HG03139 (cell line): ENCODE results near the gene ACOD1.
"Not testable (repeated sequence)": the region's sequence is repeated elsewhere in the genome, so short reads cannot be mapped to it uniquely, and the experiment has no call there.

Experiments
- ATAC-seq: cut with Tn5 transposase; IDR thresholded peaks from one replicate; pipeline ENCODE4 v1.9.1; 2021; ENCODE audit not compliant: unreplicated experiment

ACOD1 gene

DNA sequence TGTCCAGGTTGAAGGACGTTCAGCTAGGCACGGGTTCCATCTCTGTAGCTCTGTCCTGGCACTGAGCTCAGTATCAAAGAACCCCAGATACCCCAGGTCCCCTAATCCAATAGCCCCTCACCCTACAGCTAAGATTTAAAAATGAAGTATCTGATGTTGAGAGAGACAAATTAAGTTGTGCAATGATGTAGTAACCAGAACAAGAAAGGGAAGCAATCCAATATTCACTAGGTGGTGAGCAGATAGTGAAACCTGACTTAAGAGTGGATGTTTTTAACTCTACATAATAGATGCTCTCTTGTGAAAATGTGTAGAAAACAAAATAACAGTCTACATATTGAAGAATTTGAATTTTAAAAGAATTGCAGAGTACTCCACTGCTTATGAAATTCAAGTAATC is 1.8 kb downstream of the ACOD1 start:
- no peak for ATAC-seq

DNA sequence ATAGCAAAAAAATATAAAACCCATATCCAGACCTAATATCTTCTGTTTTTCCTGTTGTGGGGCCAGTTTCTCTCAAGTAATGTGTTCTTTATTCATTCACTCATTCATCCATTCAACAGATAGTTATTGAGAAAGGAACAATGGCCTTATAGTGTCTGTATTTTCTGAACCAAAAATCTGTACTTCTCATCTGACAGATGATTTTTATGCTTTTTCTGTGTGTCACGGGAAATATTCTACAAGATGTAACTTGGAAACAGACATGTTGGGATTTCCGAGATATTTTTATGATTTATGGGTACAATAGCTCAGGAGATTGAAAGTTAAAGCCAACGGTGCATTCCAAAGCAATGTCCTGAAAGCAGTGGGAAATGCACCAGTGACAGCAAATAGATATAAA is 5.7 kb downstream of the ACOD1 start:
- ATAC-seq, result no peak

DNA sequence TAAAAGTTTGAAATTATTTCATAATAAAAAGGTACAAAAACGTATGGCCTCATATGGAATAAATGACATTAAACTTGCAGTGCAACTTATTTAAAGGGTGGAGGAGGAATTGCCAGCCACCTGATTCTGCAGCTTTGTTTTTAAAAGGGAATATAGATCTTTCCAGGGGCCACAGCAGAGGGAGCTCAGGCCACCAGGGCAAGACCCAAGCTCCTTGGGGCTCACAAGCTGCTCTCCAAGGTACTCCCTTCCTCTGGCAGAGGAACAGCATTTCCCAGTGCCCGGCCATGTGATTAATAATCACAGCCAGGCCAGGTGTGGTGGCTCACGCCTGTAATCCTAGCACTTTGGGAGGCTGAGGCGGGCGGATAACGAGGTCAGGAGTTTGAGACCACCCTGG is 6.2 kb downstream of the ACOD1 start:
- ATAC-seq, result no peak

DNA sequence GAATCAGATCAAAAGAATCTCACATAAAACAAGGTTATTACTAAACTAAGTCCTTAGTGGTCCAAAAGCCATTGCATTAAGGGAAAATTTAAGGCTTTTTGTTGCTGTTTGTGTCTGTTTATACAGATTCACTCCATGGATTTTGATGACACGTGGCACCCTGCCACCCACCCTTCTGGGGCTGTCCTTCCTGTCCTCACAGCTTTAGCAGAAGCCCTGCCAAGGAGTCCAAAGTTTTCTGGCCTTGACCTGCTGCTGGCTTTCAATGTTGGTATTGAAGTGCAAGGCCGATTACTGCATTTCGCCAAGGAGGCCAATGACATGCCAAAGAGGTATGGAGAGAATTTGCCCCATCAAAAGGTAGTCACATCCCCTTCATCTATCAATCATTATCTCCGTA is 6.9 kb downstream of the ACOD1 start:
- no peak for ATAC-seq

DNA sequence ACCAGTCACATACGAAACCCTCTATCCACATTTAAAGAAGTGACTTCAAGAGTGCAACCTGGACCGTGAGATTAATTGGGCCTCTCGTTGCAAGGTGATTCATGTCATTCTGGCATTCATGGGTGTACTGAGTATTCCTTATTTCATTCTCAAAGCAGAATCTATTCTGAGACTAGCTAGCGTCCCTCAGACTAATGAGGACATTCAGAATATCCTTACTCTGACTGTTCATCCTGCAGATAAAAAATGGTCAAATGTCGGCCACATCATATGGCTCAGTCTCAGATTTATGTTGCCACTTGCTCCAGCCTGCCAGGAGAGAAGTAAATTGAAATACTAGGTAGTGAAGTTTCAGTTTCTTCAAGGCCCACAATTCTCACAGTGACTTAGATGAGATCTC is 7.3 kb downstream of the ACOD1 start:
- ATAC-seq, result no peak

DNA sequence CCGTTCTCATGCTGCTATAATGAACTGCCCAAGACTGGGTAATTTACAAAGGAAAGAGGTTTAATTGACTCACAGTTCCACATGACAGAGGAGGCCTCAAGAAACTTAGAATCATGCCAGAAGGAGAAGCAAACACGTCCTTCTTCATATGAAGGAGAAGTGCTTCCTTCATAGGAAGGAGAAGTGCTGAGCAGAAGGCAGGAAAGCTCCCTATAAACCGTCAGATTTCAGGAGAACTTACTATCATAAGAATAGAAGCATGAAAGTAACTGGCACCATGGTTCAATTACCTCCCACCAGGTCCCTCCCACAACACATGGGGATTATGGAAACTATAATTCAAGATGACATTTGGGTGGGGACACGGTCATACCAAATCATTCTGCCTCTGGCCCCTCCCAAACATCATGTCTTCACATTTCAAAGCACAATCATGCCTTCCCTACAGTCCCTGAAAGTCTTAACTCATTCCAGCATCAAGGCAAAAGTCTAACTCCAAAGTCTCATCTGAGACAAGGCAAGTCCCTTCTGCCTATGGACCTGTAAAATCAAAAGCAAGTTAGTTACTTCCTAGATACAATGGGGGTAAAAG is 10.6 kb downstream of the ACOD1 start:
- ATAC-seq, result no peak

DNA sequence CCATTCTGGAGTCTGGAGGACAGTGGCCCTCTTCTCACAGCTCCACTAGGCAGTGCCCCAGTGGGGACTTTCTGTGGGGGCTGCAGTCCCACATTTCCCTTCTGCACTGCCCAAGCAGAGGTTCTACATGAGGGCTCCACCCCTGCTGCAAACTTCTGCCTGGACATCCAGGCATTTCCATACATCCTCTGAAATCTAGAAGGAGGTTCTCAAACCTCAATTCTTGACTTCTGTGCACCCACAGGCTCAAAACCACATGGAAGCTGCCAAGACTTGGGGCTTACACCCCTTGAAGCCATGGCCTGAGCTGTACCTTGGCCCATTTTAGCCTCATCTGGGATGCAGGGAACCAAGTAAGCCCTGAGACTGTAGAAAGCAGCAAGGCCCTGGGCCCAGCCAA is 11.4 kb downstream of the ACOD1 start:
- ATAC-seq, result not testable (repeated sequence)

DNA sequence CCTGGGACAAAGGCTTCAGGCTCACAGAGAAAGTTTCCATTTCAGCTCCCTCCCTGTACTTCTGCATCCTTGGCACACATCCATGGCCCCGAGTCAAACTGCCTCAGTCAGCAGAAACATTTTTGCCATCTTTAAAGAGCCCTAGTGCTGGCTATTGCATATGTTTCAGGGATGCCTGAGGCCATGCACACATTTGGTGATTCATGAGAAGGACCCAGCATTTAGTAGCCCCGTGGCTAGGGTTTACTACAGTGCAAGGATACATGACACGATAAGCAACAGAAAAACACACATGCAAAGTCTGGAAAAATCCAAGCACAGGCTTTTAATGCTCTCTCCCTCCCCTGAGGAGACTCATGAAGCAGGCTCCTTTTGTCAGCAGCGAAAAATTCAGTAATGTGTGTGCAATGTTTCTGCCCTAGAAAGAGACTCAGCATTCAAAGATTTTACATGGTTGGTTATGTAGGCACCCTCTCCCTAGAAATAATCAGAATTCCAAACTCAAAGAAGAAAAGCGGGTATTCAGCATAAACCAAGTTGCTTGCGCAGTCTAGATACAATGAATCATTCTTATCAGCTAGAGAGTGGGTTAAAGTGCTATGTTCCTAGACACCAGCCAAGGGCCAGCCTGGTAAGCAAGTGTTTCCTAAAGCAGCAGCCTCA is 17.6 kb downstream of the ACOD1 start:
- no peak for ATAC-seq

DNA sequence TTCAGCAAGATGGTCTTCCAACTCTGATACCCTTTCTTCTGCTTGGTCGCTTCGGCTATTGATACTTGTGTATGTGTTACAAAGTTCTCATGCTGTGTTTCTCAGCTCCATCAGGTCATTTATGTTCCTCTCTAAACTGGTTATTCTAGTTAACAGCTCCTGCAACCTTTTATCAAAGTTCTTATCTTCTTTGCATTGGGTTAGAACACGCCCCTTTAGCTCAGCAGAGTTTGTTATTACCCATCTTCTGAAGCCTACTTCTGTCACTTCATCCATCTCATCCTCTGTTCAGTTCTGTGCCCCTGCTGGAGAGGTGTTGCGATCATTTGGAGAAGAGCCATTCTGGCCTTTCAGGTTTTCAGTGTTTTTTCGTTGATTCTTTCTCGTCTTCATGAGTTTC is 18.7 kb downstream of the ACOD1 start:
- ATAC-seq, result no peak

DNA sequence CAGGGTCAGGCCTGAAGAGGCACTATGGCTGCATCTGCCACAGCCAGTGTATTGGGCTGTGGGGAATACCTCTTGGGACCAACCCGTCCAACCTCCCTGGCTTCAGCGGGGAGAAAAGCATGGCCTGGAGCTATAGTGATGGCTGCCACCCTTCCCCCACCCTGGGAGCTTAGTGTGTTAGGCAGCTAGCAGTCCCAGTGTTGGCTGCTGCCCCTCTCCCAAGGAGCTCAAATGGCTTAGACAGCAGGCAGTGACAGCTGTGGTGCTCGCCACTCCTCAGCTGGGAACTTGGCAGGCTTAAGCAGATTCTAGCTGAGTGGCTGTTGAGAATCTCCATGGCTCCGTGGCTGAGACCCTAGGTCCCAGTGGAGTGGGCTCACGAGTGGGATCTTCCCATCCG is 19.7 kb downstream of the ACOD1 start:
- ATAC-seq, result no peak

DNA sequence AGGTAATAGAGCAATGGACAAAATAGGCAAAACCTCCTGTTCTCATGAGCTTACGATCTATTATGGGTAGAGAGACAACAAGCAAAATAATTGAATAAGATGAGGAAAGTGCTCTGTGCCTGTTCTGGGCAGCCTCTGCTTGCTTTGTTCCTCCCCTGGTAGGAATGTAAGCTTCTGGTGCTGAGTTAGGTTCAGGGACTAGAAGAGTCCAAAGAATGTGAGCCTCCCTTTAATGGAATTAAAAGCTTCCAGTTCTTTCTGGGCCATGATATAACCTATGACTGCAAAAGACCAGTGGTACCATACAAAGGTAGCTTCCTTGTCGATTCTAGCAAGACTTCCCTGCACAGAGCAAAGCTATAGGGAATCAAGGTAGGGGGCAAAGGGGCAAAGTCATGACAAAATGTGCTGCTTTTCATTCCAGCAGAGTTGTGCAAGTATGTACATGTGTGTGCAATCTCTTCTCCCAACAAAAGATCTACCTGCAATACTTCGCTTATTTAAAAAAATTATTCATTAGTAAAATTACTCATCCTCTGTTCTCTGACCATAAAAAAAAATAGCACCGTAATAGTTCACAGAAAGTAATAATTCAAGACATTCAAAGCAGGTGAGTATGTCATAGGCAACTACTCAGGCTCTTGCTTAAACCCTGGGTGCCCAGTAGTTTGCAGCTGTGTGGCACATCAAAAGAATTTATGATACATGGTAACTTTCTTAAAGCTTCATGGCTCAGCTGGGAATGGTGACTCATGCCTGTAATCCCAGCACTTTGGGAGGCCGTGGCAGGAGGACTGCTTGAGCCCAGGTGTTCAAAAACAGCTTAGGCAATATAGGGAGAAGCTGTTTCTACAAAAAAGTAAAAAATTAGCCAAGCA is 21.4 kb downstream of the ACOD1 start:
- no peak for ATAC-seq

DNA sequence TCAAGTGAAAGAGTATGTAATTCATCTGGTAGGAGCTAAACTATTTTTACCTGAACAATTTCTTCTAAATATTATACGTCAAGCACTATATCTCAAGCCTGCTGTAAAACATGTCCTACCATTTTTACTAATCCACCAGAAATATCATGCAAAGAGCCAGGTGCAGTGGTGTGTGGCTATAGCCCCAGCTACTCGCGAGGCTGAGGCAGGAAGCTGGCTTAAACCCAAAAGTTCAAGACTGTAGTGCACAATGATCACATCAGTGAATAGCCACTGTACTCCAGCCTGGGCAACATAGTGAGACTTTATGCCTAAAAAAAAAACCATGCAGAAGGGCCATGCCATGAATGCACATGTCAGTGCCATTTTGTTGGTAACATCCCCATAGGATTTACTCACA is 22.9 kb downstream of the ACOD1 start:
- peak; percentile 53 for ATAC-seq

DNA sequence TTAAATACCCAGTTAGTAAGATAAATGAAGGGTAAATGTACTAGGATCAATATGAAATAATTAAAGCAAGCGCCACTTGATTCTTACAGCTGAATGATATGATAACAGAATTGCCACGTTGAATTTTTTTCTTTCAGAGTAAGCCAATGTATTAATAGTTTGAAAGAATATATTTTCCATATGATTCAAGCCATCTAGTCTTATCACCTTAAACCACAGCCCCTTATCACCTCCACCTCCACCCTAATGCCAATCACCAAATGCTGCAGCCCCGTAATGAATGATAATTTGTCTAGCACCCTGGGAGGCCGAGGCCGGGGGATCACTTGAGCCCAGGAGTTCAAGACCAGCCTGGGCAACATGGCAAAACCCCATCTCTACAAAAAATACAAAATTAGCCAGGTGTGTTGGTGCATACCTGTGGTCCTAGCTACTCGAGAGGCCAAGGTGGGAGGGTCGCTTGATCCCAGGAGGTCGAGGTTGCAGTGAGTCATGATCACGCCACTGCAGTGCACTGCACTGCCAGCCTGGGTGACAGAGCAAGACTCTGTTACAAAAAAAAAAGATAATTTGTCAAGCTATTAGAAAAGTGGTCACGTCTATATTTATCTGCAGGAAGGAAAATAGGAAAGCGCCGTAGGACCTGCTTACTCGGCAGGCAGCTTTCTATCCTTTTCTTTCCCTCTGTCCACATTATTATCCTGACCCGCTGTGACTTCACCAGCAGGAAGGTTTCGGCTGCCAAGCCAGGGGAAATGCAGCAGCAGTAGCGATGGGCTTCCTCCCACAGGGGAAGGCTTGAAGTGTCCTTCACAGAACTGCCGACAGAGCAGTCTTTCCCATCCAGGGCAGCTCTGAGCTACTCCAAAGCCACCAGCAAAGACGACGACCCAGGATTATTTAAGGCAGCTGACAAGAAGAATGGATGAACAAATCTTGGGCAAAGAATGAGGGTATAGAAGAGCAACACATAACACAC is 23.8 kb downstream of the ACOD1 start:
- ATAC-seq, result no peak

DNA sequence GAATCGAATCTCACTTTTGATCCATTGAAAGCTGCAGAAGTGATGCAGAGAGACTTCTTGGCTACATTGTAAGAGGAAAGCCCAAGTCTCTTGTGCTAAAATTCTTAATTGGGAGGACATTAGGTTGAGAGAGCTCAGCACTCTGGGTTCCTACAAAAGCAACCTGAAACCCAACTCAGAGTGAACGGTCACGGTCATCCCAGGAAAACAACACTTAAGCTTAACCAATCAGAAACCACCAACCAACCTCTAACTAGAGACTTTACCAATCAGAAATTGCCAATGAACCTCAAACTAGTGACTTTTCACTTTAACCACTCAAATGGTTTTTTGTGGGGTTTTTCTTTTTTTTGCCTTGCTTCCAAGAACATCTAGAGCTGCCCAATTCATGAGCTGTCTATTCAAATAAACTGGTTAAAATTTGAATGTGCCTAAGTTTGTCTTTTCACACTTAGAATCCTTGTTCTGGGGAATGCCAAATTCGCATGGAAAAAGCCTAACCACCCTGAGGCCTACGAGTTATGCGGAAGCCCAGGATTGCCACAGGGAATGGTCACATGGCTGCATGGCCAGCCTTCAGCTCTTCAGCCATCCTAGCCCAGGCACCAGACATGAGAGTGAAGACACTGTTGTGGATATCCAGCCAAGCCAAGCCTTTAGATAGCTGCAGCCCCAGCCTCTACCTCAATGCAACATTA is 25.8 kb downstream of the ACOD1 start:
- ATAC-seq, result no peak

DNA sequence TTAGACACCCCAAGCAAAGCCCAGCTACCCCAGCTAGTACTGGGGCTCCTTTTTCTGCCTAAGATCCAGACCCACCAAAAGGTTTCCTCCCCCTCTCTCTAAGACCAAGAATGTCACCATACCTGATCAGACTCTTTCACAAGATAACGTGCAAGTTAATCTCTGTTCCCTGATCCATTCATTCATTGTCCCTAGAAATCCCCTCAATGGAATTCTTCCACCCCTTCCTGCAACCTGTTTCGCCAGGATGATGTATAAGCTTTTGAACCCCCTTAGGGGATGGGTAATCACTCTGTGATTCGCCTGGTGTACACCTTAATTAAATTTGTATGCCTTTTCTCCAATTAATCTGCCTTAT is 26.3 kb downstream of the ACOD1 start:
- ATAC-seq, result no peak

DNA sequence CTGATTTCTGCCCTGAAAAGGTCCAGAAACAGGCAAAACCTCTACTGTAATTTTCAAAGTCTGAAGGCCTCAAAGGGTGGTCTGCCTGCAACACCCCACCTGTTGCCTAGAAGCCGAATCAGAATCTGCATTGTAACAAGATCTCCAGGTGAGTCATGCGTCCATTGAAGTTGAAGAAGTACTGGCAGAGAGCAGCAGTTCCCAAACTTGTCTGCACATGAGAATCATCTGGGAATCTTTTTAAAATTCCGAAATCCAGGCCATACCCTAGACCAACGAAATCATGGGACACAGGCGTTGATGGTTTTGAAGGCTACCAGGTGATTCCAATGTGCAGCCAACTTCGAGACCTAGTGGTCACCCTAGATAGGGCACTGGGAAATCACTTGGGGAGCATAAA is 27.6 kb downstream of the ACOD1 start:
- no peak for ATAC-seq

DNA sequence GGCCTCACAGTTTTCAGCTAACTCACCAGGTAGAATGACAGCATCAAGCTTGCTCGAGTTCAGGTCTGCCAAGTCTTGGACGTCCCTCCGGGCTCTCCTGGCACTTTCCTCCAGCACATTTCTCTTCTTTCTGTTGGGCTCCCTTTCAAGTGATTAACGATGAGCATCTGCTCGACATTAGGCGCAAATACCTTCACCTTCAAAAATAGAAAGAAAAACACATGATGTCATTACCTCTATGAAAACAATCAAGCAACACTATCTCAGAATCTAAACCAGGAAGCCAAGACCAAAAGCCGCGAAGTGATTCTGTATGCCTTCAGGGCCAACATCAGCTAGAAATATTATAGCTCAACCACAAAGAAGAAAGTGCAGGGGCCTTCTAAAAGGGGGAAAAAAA is 28.2 kb downstream of the ACOD1 start:
- no peak for ATAC-seq

DNA sequence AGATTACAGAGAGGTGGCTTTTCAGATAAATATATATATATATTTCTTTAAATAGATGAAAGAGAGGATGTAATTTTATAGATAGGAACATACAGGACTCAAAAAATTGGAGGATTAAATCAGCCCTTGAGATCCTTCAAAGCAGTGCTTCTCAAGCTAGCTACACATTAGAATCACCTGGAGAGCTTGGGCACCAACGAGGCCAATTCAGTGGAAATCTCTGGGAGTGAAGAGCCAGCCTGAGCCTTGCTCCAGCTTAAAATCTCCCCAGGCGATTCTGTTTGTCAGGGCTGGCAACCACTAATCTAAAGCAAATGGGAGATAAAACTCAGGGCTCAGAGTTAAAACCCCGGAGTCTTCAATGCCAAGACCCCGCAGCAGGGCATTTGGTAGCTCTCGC is 28.6 kb downstream of the ACOD1 start:
- no peak for ATAC-seq

DNA sequence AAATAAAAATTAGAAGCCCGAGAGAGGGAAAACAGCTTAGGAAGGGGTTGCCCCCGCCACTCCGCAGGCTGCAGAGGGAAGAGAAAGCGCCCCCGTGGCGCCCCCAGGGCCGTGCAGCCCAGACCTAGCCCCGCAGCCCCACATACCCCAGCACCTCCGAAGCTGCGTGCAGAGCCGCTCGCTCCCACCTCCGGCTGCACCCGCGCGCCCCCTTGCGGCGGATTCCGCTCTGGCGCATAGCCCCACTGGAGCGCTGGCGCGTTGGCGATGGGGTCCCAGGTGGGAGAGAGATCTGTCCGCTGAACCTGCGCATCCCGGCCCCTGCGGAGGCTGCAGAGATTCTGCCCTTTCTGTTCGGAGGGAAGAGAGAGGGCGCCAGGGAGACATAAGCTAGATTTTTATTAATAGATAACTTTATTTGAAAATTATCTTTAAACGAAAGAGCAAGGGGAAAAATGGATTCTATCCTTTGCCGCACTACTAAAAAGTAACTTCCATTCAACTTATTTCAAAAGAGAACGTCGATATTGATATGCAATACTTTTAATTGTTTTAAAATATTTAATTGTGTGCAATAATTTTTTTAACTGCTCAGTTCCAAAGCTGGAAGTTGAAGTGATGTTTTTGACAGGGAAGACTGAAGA is 31.9 kb downstream of the ACOD1 start:
- peak; percentile 99 for ATAC-seq

DNA sequence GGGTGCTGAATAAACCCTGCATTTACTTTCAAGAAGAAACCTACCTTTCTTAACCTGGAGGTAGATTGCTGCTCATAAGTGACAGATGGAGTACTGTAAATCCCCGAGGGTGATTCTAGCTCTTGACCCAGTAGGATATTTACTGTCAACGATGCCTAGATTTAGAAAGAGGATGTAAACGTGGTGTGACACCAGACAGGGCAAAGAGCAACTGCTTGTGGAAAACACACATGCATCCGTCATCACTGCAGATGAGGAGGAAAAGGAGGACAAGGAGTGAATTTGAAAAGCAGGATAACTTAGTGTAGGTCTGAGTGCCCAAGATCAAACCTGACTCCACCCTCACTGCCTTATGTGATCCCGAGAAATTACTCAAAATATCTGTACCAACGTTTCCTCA is 33.8 kb downstream of the ACOD1 start:
- ATAC-seq, result no peak
